ENCODE data around the gene STRC.
"Not testable (repeated sequence)": the region's sequence is repeated elsewhere in the genome, so short reads cannot be mapped to it uniquely, and the experiment has no call there.

The STRC gene

GRCh38 chr15:43618700-43619099, at the start of gene STRC:
TSS of gene STRC (minus strand) at chr15:43618800. CDS start at chr15:43618722, 78 bp downstream.
- H3K9ac ChIP-seq (ENCODE audit: low read length in 2 of 2); H3K9me3 ChIP-seq (ENCODE audit: control insufficient read depth in 2 of 2, low read length in 2 of 2); H3K36me3 ChIP-seq (ENCODE audit: control insufficient read depth in 2 of 2, insufficient read depth in 2 of 2, low read length in 2 of 2); H3K27me3 ChIP-seq (ENCODE audit: control insufficient read depth in 1 of 2, insufficient read depth in 2 of 2, low read length in 2 of 2); H3K4me1 ChIP-seq (ENCODE audit: control insufficient read depth, insufficient read depth, low read length); H3K27ac ChIP-seq (ENCODE audit: low read length); H3K4me3 ChIP-seq (ENCODE audit: low read length in 2 of 2): not testable (repeated sequence)

- H3K9me3 ChIP-seq (ENCODE audit: control insufficient read depth in 2 of 2, low read length in 2 of 2); H3K27ac ChIP-seq (ENCODE audit: low read length); H3K4me3 ChIP-seq (ENCODE audit: low read length in 2 of 2); H3K36me3 ChIP-seq (ENCODE audit: control insufficient read depth in 2 of 2, insufficient read depth in 2 of 2, low read length in 2 of 2); H3K9ac ChIP-seq (ENCODE audit: low read length in 2 of 2); H3K4me1 ChIP-seq (ENCODE audit: control insufficient read depth, insufficient read depth, low read length); H3K27me3 ChIP-seq (ENCODE audit: control insufficient read depth in 1 of 2, insufficient read depth in 2 of 2, low read length in 2 of 2): not testable (repeated sequence)
Observed at GRCh38 chr15:43666177-43666576, 47.6 kb upstream of the STRC start.

GRCh38 chr15:43663333-43663732, 44.7 kb upstream of the STRC start:
- H3K27me3 ChIP-seq (ENCODE audit: control insufficient read depth in 1 of 2, insufficient read depth in 2 of 2, low read length in 2 of 2); H3K36me3 ChIP-seq (ENCODE audit: control insufficient read depth in 2 of 2, insufficient read depth in 2 of 2, low read length in 2 of 2); H3K9ac ChIP-seq (ENCODE audit: low read length in 2 of 2); H3K4me1 ChIP-seq (ENCODE audit: control insufficient read depth, insufficient read depth, low read length); H3K9me3 ChIP-seq (ENCODE audit: control insufficient read depth in 2 of 2, low read length in 2 of 2); H3K4me3 ChIP-seq (ENCODE audit: low read length in 2 of 2); H3K27ac ChIP-seq (ENCODE audit: low read length): not testable (repeated sequence)

- H3K27me3 ChIP-seq (ENCODE audit: control insufficient read depth in 1 of 2, insufficient read depth in 2 of 2, low read length in 2 of 2); H3K9ac ChIP-seq (ENCODE audit: low read length in 2 of 2); H3K27ac ChIP-seq (ENCODE audit: low read length); H3K36me3 ChIP-seq (ENCODE audit: control insufficient read depth in 2 of 2, insufficient read depth in 2 of 2, low read length in 2 of 2); H3K4me3 ChIP-seq (ENCODE audit: low read length in 2 of 2); H3K4me1 ChIP-seq (ENCODE audit: control insufficient read depth, insufficient read depth, low read length); H3K9me3 ChIP-seq (ENCODE audit: control insufficient read depth in 2 of 2, low read length in 2 of 2): not testable (repeated sequence)
Observed at GRCh38 chr15:43662293-43662692, 43.7 kb upstream of the STRC start.

- not testable (repeated sequence) for H3K4me3 ChIP-seq (ENCODE audit: low read length in 2 of 2); H3K36me3 ChIP-seq (ENCODE audit: control insufficient read depth in 2 of 2, insufficient read depth in 2 of 2, low read length in 2 of 2); H3K4me1 ChIP-seq (ENCODE audit: control insufficient read depth, insufficient read depth, low read length)
Observed at GRCh38 chr15:43659727-43660126, 41.1 kb upstream of the STRC start.

DNA sequence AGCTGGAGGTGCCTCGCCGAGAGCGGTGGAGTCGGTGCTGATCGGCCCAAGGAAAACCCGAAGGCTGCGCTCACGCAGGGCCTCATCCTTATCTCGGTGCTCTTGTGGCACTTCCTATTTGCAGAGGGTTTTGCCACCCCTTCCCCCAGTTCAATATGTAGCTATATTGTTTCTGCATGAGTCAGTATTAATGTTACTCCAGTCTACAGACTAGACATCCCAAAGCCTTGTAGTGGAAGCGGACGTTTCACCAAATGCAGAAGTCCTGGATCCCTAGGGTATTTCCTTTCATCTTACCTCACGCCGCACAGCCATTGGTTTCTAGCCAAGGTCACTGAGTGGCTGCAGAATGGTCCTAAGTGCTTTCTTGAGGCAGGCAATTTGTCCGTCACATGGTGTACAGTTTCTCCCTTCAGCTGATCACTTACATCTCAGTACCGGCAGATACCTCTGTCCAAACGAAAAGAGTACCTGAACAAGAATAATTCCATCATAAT, 30.9 kb upstream of the STRC start:
- H3K9ac ChIP-seq (ENCODE audit: low read length in 2 of 2); H3K27ac ChIP-seq (ENCODE audit: low read length); H3K4me1 ChIP-seq (ENCODE audit: control insufficient read depth, insufficient read depth, low read length); H3K27me3 ChIP-seq (ENCODE audit: control insufficient read depth in 1 of 2, insufficient read depth in 2 of 2, low read length in 2 of 2); H3K36me3 ChIP-seq (ENCODE audit: control insufficient read depth in 2 of 2, insufficient read depth in 2 of 2, low read length in 2 of 2); H3K9me3 ChIP-seq (ENCODE audit: control insufficient read depth in 2 of 2, low read length in 2 of 2); H3K4me3 ChIP-seq (ENCODE audit: low read length in 2 of 2): not testable (repeated sequence)

More at GRCh38 chr15:43659727-43660126, 41.1 kb upstream of the STRC start:
- H3K9ac ChIP-seq (ENCODE audit: low read length in 2 of 2); H3K27me3 ChIP-seq (ENCODE audit: control insufficient read depth in 1 of 2, insufficient read depth in 2 of 2, low read length in 2 of 2); H3K27ac ChIP-seq (ENCODE audit: low read length); H3K9me3 ChIP-seq (ENCODE audit: control insufficient read depth in 2 of 2, low read length in 2 of 2): not testable (repeated sequence)

DNA sequence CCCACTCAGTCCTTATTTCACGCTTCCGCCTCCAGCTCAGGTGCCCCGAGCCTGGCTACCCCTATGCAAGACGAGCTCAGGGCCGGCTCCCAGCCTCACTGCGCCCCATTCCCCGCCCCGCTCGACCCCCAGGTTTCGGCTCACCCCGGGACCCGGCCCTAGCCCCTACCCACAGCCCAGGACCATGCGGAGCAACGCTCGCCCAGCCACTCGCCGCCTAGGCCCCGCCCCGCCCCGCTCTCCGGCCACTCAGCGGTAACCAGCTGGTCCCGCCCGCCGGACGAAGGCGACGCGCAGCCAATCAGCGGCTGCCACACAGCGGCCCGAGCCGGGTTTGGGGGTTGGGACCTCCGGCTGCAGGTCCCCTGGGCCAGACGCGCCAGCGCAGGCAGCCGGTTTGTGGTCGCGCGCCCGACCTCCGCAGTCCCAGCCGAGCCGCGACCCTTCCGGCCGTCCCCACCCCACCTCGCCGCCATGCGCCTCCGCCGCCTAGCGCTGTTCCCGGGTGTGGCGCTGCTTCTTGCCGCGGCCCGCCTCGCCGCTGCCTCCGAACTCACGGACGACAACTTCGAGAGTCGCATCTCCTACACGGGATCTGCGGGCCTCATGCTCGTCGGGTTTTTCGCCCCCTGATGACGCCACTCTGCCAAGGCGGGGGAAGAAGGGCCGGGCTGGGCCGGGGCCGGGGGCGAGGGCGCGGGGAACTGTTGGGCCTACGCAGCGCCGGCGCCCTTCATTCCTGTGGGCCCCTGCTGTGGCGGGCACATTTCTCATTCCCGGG, 30.2 kb upstream of the STRC start, which contains the start of gene CATSPER2:
TSS of gene CATSPER2 (minus strand) at position 196 of the 781 bp plus-strand sequence. CDS start 783 bp downstream, outside the sequence.
- Histone ChIP-seq H3K9me3 (ENCODE audit: control insufficient read depth in 2 of 2, low read length in 2 of 2) (no peaks in the 10 kb centered on the region), H3K9ac (ENCODE audit: low read length in 2 of 2) (no peak within 1 kb of the TSS), H3K36me3 (ENCODE audit: control insufficient read depth in 2 of 2, insufficient read depth in 2 of 2, low read length in 2 of 2) (no peaks in the 10 kb centered on the region), H3K4me3 (ENCODE audit: low read length in 2 of 2) (no peak within 1 kb of the TSS), H3K4me1 (ENCODE audit: control insufficient read depth, insufficient read depth, low read length) (no peaks in the 10 kb centered on the region), H3K27ac (ENCODE audit: low read length) (no peak within 1 kb of the TSS), H3K27me3 (ENCODE audit: control insufficient read depth in 1 of 2, insufficient read depth in 2 of 2, low read length in 2 of 2) (no peaks in the 10 kb centered on the region)

GRCh38 chr15:43638464-43639204, 20.0 kb upstream of the STRC start:
- not testable (repeated sequence) for H3K27me3 ChIP-seq (ENCODE audit: control insufficient read depth in 1 of 2, insufficient read depth in 2 of 2, low read length in 2 of 2); H3K9me3 ChIP-seq (ENCODE audit: control insufficient read depth in 2 of 2, low read length in 2 of 2); H3K36me3 ChIP-seq (ENCODE audit: control insufficient read depth in 2 of 2, insufficient read depth in 2 of 2, low read length in 2 of 2); H3K27ac ChIP-seq (ENCODE audit: low read length); H3K4me1 ChIP-seq (ENCODE audit: control insufficient read depth, insufficient read depth, low read length); H3K4me3 ChIP-seq (ENCODE audit: low read length in 2 of 2); H3K9ac ChIP-seq (ENCODE audit: low read length in 2 of 2)

- H3K9ac ChIP-seq (ENCODE audit: low read length in 2 of 2); H3K4me3 ChIP-seq (ENCODE audit: low read length in 2 of 2); H3K27me3 ChIP-seq (ENCODE audit: control insufficient read depth in 1 of 2, insufficient read depth in 2 of 2, low read length in 2 of 2); H3K9me3 ChIP-seq (ENCODE audit: control insufficient read depth in 2 of 2, low read length in 2 of 2); H3K4me1 ChIP-seq (ENCODE audit: control insufficient read depth, insufficient read depth, low read length); H3K36me3 ChIP-seq (ENCODE audit: control insufficient read depth in 2 of 2, insufficient read depth in 2 of 2, low read length in 2 of 2); H3K27ac ChIP-seq (ENCODE audit: low read length): not testable (repeated sequence)
Observed at GRCh38 chr15:43626937-43627336, 8.3 kb upstream of the STRC start.

DNA sequence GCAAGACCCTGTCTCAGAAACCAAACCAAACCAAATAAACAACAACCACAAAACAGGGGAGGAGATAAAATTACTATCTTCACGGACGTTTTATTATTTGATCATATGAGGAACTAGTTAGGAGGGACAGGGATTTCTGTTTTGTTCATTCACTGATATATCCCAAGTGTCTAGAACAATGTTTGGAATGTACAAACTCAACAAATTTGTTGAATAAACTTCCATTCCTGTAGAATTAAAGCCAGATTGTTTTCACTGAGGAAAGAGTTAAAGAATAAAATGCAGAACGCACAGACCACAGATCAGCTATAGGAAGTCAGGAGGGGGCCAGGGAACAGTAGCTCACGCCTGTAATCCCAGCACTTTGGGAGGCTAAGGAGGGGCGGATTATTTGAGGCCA, 6.5 kb upstream of the STRC start:
- H3K9me3 ChIP-seq (ENCODE audit: control insufficient read depth in 2 of 2, low read length in 2 of 2) = no peaks in the 10 kb centered on the region
- H3K4me3 ChIP-seq (ENCODE audit: low read length in 2 of 2) = no peak overlapping the region
- no peak overlapping the region for H3K27ac ChIP-seq (ENCODE audit: low read length)
- H3K9ac ChIP-seq (ENCODE audit: low read length in 2 of 2) = no peak overlapping the region
- no peaks in the 10 kb centered on the region for H3K4me1 ChIP-seq (ENCODE audit: control insufficient read depth, insufficient read depth, low read length)
- H3K36me3 ChIP-seq (ENCODE audit: control insufficient read depth in 2 of 2, insufficient read depth in 2 of 2, low read length in 2 of 2) = no peaks in the 10 kb centered on the region
- no peaks in the 10 kb centered on the region for H3K27me3 ChIP-seq (ENCODE audit: control insufficient read depth in 1 of 2, insufficient read depth in 2 of 2, low read length in 2 of 2)

Data from stomach smooth muscle (tissue), 2 donors.